ELF-1 (cell line): ENCODE data around the gene RAVER2.
"Not testable (repeated sequence)": the region's sequence is repeated elsewhere in the genome, so short reads cannot be mapped to it uniquely, and the experiment has no call there.

Experiments
- DNase-seq: peaks from one replicate; pipeline ENCODE4 v3.0.0-alpha.2; 2016; ENCODE audit warnings: low read depth, low spot score

RAVER2 gene, protein sequence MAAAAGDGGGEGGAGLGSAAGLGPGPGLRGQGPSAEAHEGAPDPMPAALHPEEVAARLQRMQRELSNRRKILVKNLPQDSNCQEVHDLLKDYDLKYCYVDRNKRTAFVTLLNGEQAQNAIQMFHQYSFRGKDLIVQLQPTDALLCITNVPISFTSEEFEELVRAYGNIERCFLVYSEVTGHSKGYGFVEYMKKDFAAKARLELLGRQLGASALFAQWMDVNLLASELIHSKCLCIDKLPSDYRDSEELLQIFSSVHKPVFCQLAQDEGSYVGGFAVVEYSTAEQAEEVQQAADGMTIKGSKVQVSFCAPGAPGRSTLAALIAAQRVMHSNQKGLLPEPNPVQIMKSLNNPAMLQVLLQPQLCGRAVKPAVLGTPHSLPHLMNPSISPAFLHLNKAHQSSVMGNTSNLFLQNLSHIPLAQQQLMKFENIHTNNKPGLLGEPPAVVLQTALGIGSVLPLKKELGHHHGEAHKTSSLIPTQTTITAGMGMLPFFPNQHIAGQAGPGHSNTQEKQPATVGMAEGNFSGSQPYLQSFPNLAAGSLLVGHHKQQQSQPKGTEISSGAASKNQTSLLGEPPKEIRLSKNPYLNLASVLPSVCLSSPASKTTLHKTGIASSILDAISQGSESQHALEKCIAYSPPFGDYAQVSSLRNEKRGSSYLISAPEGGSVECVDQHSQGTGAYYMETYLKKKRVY

DNA sequence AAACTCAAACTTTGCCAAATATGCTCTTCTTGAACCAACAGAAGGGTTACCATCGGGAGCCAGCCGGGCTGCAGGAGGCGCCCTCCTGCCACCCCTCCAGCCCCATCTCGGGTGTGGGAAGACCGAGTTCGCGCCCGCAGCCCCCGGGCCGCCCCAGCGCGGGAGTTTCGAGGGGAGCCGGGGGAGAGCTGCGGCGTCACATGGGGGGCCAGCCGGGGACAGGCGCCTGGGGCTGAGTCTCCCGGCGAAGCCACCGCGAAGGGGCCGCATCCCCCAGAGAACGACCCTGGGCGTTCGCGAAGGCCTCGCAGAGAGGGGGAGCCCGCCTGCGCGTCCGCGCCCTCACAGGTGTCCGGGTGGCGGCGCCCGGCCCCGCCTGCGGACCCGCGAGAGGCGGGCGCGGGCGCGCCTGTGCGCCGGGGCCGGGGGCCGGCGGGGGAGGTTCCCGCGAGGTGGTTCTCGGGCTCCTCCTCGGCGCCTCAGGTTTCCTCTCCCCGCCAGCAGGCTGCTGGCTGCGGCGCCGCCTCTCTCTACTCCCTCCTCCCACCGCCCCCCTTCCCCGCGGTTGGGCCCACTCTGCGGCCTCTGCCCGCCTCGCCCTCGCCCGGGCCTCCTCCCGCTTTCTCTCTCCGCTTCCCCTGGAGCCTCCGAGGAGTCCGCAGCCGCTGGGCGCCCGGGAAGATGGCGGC is at the start of gene RAVER2:
Gene RAVER2 (plus strand): TSS at position 584 of the 689 bp plus-strand sequence. CDS start 98 bp downstream, at position 682.
- peak; percentile 65 for DNase-seq

DNA sequence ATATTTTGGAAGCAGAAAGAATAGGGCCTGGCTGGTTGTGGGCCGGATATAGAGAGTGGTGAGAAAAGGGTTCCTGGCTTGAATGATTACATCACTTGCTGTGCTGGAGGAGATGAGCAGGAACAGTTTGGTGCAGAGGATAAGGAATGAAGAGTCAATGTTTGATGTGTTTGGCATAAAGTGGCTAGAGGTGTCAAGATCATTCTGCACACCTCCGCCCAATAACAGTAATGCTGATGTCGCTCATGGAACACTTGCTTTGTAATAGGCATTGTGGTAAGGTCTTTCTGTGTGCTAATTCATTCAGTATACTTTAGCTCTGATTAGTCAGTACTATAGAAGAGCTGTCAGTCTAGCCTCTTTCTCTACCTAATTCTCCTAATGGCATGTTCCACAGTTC is 48.0 kb upstream of the RAVER2 start:
- no peak for DNase-seq

DNA sequence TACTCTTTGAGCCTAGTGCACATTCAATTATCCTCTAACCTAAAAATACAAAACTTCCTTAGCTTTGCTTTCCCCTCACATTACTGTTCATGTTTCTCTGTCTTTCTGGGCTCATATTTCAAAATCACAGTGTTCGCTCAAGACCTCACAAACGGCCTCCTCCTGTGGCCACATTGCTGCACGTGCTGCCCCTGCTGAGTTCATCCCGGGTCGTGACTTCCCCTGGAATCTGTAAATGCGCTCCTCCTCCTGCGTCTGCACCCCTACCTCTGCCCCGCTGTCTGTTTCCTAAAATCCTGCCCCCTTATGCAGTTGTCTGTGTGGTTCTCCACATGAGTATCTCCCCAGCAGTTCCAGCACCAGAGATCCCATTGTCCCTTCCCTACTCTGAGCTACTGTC is 45.5 kb upstream of the RAVER2 start:
- no peak for DNase-seq

DNA sequence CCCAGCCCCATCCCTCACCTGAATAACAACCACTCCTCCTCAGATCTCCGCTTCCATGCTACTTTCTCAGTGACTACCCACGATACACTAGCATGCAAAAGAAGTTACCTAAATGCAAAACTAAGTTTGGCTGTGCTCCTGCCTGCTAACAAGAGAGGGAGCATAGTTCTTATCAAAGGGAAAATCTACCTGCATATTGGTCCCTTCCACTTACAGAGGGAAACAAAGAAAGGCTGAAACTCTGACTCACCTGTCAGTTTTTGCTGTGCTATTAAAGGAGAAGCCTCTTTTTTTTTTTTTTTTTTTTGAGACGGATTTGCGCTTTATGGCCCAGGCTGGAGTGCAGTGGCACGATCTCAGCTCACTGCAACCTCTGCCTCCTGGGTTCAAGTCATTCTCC is 43.8 kb upstream of the RAVER2 start:
- no peak for DNase-seq

DNA sequence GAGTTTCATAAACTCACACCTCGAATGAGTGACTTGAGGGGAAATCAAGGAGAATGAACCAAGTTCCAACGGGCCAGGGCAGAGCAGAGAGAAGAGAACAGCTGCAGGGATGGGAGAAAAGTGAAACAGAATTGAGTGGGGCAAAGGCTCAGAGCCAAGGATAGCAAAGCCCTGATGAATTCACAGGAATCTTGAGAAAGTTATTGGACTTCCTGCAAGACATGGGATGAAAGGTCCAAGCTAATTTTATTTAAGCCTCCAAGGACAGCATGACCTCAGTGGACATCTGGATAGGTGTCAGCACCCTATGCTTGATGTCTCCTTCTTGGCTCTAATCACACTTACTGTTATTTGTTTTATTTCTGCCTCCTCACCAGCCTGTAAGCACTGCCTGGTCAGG is 43.0 kb upstream of the RAVER2 start:
- no peak for DNase-seq

DNA sequence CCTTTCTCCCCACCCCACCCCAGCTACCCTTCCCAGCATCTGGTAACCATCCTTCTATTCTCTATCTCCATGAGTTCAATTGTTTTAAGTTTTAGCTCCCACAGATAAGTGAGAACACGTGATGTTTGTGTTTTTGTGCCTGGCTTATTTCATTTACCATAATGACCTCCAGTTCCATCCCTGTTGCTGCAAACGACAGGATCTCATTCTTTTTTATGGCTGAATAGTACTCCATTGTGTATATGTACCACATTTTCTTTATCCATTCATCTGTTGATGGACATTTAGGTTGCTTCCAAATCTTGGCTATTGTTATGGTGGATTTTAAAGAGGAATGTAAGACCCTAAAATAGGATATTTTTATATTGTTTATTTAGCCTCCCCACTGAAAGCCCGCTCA is 42.2 kb upstream of the RAVER2 start:
- DNase-seq: not testable (repeated sequence)

DNA sequence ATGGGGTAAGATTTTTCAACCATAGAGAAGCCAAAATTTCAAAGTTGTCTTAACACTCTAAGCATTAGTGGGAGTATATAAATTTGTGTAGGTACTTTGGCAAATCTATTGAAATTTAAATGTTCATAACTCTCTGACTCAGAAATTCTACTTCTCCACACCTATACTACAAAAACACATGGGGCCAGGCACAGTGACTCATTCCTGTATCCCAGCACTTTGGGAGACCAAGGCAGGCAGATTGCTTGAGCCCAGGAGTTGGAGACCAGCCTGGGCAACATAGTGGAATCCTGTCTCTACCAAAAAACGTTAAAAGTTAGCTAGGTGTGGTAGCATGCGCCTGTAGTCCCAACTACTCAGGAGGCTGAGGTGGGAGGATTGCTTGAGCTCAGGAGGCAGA is 41.3 kb upstream of the RAVER2 start:
- no peak for DNase-seq

DNA sequence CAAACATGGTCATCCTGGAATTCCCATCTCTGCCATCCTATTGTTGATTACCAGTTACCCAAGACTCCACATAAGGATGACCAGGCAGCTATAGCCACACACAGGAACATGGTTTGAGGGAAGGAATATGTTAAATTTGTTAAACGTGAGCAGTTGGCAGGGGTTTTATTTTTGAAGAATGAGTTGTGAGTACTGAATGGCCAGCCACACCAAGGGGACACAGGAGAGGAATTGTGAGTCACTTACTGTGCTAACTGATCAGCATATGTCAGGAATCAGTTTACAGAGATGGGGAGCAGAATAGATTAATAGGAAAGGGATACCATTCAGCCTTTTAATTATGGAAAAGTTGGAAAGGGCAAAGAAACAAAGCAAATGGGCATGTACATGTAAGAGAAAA is 39.3 kb upstream of the RAVER2 start:
- no peak for DNase-seq

DNA sequence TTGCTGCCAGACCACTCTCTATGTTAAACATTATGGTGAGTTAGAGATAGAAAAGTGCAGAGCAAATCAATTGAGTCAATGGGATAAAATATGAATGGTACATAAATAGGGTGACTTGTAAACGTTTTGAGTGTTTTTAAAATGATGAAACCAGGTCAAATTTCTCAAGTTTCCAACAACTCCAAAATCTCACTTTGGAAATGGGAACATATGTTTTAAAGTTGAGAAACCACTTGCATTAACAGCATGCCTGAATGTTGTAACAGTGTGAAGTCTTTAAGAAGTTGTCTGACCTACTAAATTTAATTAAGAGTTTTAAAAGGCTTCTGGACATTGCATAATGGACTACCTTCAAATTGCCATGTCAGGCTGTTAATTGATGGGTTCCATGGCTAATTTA is 33.6 kb upstream of the RAVER2 start:
- DNase-seq: no peak

DNA sequence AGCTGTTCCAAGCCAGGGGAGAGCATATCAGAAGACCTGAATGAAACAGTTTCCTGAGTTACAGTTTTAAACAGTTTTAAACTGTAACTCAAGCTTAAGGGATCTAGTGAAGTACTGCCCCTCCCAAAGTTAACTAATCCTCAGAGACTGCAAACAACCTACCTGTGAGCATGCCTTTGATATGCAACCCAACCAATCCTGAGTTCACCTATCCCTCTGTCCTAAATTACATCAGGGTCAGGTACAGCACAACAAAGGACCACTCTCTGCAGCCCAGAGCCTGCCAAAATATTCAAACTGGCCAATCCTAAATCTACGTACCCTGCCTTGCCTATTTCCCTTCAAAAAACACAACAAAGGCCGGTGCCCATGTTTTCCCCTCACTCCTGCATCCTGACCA is 32.8 kb upstream of the RAVER2 start:
- no peak for DNase-seq

DNA sequence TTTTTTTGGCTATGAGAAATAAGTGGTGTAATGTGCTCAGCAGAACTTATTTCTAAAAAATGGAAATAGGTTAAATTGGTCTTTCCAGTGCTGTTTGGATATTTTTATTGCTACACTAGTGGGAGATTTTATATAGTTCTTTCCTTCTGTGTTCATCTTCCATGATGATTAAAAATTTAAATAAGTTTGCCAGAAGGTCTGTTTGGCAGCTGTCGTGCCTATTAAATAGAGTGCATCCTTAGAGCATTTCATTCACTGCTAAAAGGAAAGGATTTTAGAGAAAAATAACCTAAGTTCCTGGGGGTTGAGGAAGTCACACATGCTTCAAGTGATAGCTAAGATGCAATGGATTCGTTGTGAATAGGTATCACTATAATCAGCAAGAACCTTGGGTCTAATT is 29.7 kb upstream of the RAVER2 start:
- DNase-seq: no peak

DNA sequence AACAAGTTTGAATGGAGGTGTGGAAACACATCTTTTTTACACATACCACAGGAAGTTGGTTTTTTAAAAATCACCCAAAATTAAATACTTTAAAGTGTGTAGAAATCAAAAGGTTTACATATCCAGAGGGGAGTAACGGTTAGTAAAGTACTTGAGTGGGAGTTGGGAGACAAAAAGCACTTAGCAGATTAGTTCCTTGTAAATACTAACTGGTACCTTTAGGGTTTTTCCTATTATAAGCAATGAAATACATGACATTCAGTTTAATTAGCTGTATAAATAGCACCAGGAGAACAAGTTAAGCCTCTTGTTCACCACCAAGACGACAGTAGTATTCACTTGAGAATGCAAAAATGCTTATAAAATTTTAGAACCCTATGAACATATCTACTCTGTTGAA is 23.7 kb upstream of the RAVER2 start:
- no peak for DNase-seq

DNA sequence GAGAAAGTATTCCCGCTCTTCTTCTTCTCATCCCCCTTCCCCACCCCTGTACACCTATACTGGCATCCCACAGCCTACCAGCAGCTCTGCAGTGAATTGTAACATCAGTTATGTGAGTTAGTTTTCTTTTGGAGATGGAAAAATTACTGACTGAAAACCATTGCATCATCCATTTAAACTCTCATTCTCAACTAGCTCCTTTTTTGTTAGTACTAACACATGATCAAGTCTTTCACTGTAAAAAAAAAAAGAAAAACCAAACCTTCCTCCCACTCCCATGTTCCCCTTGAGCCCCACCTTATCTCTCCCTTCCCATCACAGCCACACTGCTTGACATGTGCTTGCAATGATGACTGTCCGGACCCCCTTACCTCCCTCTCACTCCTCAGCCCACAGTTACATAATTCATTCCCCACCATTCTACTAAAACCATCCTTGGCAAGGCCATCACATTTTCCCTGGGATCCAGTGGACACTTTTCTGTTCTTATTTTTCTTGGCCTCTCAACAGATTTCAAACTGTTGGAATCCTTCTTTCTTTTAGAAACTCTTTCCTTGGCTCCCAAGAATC is 23.2 kb upstream of the RAVER2 start:
- no peak for DNase-seq

DNA sequence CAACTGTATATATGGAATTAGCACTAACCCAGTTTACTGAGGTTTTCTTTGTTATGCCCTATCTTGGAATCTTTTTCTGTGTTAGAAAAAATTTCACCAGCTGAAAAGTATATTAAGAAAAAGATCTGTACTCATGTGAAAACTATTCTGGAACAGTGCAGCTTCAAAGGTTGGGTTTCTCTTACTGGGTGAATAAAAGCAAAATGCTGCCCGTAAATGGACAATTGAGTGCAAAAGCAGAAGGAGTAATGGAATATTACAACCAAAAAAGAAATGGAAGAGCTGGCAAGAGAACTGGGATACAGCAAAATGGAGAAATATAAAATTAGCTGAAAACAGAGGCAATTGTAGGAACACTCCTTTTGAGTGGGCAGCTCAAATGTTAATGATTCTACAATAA is 17.0 kb upstream of the RAVER2 start:
- DNase-seq: no peak

DNA sequence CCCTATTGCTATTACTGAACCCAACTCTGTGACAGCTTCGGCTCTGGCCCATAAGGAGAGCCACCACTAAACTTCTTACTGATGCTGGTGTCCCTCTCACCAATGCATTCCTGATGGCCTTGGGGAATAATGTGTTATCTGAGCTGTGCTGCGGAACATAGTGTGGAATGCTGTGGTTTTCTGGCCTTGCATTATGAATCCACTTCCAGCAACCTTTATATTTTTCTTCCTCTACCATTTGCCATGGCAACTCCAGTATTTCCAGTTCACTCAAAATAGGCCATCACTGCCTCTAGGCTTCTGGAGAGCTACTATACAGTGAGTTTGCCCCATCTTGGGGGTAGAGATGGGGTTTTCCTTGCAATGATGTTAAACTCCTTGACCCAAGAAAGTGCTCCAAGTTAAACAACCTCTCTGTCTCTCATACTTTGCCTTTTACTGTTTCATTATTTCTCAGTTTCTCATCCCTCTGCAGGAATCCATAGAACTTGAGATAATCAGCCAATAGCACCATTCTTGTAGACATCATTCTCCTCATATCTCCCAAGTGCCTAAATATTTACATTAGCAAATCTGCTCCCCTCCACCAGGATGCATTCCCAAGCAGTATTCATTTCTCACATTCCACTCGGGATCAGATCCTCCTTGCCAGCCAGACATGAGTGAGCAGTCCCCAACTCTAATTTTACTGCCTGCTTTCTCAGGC is 11.1 kb upstream of the RAVER2 start:
- DNase-seq: no peak

DNA sequence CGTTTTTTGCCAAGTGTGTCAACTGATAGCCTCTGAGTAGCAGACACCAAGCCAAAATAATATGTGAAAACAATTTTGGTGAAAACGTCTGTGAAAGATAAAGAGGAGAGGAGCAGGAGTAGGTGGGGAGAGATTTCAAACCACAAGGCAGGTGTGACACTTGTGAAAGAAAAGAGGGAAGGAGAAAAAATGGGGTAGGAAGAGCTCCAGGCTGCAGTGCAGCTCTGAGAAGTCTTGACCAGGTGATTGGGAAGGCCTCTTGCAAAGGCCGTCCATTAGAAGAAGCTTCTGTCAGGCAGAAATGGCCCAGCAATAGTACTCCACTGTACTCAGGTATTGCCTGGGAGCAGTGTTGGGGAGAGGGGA is 10.6 kb upstream of the RAVER2 start:
- DNase-seq: no peak

DNA sequence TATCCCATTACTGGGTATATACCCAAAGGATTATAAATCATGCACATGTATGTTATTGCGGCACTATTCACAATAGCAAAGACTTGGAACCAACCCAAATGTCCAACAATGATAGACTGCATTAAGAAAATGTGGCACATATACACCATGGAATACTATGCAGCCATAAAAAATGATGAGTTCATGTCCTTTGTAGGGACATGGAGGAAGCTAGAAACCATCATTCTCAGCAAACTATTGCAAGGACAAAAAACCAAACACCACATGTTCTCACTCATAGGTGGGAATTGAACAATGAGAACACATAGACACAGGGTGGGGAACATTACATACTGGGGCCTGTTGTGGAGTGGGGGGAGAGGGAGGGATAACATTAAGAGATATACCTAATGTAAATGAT is 4.2 kb upstream of the RAVER2 start:
- DNase-seq: not testable (repeated sequence)

DNA sequence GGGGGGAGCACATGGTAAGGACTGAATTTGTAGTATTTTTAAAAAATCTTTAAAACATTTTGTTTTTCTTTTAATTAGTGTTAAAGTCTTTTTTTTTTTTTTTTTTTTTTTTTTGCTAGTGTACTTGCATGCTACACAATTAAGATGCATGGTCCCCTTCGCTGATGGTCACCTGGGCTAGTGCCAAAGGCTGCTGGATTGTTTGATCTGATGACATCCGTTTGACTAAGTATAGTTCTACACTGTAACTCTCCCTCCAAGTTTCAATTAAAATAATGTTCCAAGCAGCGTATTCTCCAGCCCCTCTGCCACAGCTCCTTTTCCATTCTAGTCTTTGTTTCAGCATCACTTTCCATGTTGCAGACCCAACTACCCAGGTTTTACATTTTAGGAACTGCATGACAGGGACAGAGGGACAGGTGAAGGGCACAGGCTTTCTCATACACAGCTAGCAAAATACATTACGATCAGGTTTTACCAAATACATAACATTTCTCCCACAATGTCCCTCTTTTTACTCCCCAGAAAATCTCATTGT is 852 bp upstream of the RAVER2 start:
- no peak for DNase-seq

DNA sequence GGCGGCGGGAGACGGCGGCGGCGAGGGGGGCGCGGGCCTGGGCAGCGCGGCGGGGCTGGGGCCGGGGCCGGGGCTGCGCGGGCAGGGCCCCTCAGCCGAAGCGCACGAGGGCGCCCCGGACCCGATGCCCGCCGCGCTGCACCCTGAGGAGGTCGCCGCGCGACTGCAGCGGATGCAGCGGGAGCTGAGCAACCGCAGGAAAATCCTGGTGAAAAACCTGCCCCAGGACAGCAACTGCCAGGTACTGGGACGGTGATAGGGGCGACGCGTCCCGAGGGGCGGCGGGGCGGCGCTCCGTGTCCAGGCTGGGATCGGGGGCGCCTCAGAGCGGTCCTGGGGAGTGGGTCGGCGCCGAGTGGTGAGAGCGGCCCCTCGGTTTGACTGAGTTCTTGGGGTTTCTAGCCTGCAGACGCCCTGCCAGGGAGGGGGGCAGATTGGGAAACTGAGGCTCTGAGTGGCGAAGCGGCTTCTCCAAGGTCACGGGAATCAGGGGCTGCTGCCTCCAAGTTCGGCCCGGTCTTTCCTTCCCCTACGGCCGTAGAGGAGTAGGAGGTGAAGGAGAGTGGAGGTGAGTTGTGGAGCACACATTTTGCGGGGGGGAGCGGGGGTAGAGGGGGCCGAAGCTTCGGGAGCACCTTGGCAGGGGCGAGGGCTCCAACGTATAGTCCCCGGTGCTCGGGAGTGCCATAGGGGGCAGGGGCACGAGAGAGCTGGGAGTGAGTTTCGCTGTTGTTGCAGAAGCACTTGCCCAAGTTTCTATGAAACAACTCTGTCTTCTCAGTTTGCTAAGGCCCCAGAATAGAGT is 508 bp downstream of the RAVER2 start:
- peak; percentile 29 for DNase-seq
